Keratinocyte (primary cell): ENCODE data around the gene DPM3.

Source experiments
- CTCF ChIP-seq, 3 experiments: IDR thresholded peaks in 1 of 3; conservative IDR thresholded peaks in 1 of 3; optimal IDR thresholded peaks in 1 of 3; 2 replicates in 2 of 3; 3 replicates in 1 of 3; pipeline versions ENCODE3 to v1.5.1; 2011; ENCODE audit warnings: low read length in 3 of 3, mild to moderate bottlenecking in 3 of 3, moderate library complexity in 2 of 3, control low read depth in 1 of 3, inconsistent platforms in 1 of 3; ENCODE audit not compliant: insufficient read depth in 2 of 3; ENCODE audit errors: extremely low read depth in 1 of 3
- EZH2 ChIP-seq: IDR thresholded peaks from one replicate; pipeline ENCODE4 v1.6.1; 2012; ENCODE audit warnings: inconsistent platforms, mild to moderate bottlenecking, low read length, moderate library complexity

- TF ChIP-seq CTCF (optimal IDR thresholded peaks at IDR 0.05 in 1 of 3, IDR thresholded peaks at IDR 0.05 in 1 of 3, conservative IDR thresholded peaks at IDR 0.05 in 1 of 3; ENCODE audit: extremely low read depth in 1 of 3, insufficient read depth in 2 of 3, low read length in 3 of 3) (no peak), EZH2 (no peak)
These were observed 37.6 kb upstream of the DPM3 start for GRCh38 chr1:155177918-155178281.
